NT2/D1 (cell line): Measurements from ENCODE around the gene REM1.

ENCODE experiments used
- DNase-seq: peaks from one replicate; pipeline ENCODE4 v3.0.0-alpha.2; 2011; ENCODE audit warnings: low read depth, low spot score
- H3K27me3 ChIP-seq: 2 replicates; pipeline ENCODE4 v1.6.0; 2011; ENCODE audit warnings: mild to moderate bottlenecking; ENCODE audit not compliant: insufficient read length, insufficient read depth
- H3K36me3 ChIP-seq: 2 replicates; pipeline ENCODE4 v1.6.1; 2011; ENCODE audit warnings: mild to moderate bottlenecking, low read length, mixed read lengths; ENCODE audit not compliant: insufficient read depth, insufficient read length
- H3K4me1 ChIP-seq: 2 replicates; pipeline ENCODE4 v1.5.1; 2011; ENCODE audit not compliant: insufficient read depth, insufficient read length
- H3K4me3 ChIP-seq: 2 replicates; pipeline ENCODE4 v1.5.1; 2011; ENCODE audit warnings: low read depth; ENCODE audit not compliant: insufficient read length
- H3K9ac ChIP-seq: 2 replicates; pipeline ENCODE4 v1.6.0; 2011; ENCODE audit warnings: low read depth; ENCODE audit not compliant: insufficient read length
- H3K9me3 ChIP-seq: 2 replicates; pipeline ENCODE4 v1.5.1; 2011; ENCODE audit warnings: mild to moderate bottlenecking, low read length; ENCODE audit not compliant: insufficient read depth
- SUZ12 ChIP-seq: IDR thresholded peaks from 2 replicates; pipeline ENCODE4 v1.6.1; 2011; ENCODE audit not compliant: insufficient read length, insufficient read depth; ENCODE audit errors: extremely low read depth
- YY1 ChIP-seq: IDR thresholded peaks from 2 replicates; pipeline ENCODE4 v1.6.1; 2011; ENCODE audit not compliant: insufficient read length, insufficient read depth
- ZNF274 ChIP-seq: IDR thresholded peaks from 2 replicates; pipeline ENCODE4 v1.6.1; 2011; ENCODE audit warnings: mild to moderate bottlenecking, low read depth, low read length

REM1 gene

GRCh38 chr20:31505903-31506302, 30.8 kb downstream of the REM1 start:
- no peak for DNase-seq
- no peaks in the 10 kb centered on the region for H3K27me3 ChIP-seq
- no peaks in the 10 kb centered on the region for H3K36me3 ChIP-seq
- H3K4me1 ChIP-seq, result peaks cover 1% of the 10 kb centered on the region
- no peak for TF ChIP-seq ZNF274
- TF ChIP-seq YY1, result no peak
- no peaks in the 10 kb centered on the region for H3K9me3 ChIP-seq
- H3K9ac ChIP-seq, result no peak overlapping the region
- no peak overlapping the region for H3K4me3 ChIP-seq

- no peak overlapping the region for H3K9ac ChIP-seq
- H3K4me3 ChIP-seq, result no peak overlapping the region
- no peaks in the 10 kb centered on the region for H3K36me3 ChIP-seq
- no peaks in the 10 kb centered on the region for H3K27me3 ChIP-seq
- H3K4me1 ChIP-seq, result peaks cover 1% of the 10 kb centered on the region
- H3K9me3 ChIP-seq, result no peaks in the 10 kb centered on the region
- DNase-seq, result no peak
- TF ChIP-seq SUZ12 (no peak), YY1 (no peak), ZNF274 (no peak)
Observed at GRCh38 chr20:31508517-31509244, 33.6 kb downstream of the REM1 start.

GRCh38 chr20:31514154-31515071, 39.3 kb downstream of the REM1 start, which contains the start of gene HM13:
Gene HM13 (plus strand): TSS chr20:31514442. CDS start chr20:31514552, 110 bp downstream.
- Histone ChIP-seq H3K4me3 (peak within 1 kb of the TSS; percentile 98), H3K27me3 (no peaks in the 10 kb centered on the region), H3K36me3 (peaks cover 33% of the 10 kb centered on the region), H3K4me1 (peaks cover 7% of the 10 kb centered on the region), H3K9ac (peak within 1 kb of the TSS; percentile 98), H3K9me3 (no peaks in the 10 kb centered on the region)
- peak; percentile 88 for DNase-seq
- TF ChIP-seq YY1 (no peak), ZNF274 (no peak), SUZ12 (no peak)

DNA sequence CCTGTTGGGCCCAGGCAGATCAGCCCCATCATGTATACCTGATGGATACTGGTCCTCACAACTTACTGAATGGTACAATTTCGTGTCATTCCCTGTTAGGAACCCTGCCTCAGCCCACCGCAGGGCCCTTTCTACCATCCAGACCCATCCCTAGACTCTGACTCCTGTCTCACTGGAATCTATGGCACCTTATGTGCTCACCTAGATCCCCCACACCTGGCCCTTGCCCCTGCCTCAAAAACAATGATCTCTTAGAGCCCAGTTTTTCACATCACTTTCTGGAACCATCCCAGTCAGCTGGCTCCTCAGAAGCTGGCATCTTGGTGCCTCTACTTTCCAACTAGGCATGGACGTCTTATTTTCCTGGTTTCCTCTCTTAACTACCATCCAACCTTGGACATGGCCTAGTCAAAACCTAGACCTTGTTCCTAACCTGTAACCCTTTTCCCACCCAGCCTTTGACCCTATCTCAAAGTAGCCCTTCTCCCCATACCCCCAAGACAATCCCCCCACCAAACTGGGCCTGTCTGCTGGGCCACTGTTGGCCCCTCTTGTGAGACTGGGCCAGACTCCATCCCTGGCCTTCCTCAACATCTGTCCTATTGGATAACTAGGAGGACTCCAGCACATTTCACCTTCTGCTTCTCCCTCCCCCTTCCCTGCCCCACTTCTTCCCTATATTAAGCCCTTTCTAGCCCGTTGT, 40.1 kb downstream of the REM1 start:
- TF ChIP-seq SUZ12 (no peak), ZNF274 (no peak), YY1 (no peak)
- DNase-seq, result no peak
- peaks cover 35% of the 10 kb centered on the region for H3K36me3 ChIP-seq
- peak overlapping the region; percentile 98 for H3K9ac ChIP-seq
- H3K4me3 ChIP-seq, result peak overlapping the region; percentile 98
- no peaks in the 10 kb centered on the region for H3K27me3 ChIP-seq
- H3K4me1 ChIP-seq, result peaks cover 7% of the 10 kb centered on the region
- H3K9me3 ChIP-seq, result no peaks in the 10 kb centered on the region

- DNase-seq, result no peak
- TF ChIP-seq ZNF274 (no peak), YY1 (no peak)
- Histone ChIP-seq H3K4me1 (peaks cover 7% of the 10 kb centered on the region), H3K9ac (peak overlapping the region; percentile 98), H3K27me3 (no peaks in the 10 kb centered on the region), H3K4me3 (peak overlapping the region; percentile 98), H3K36me3 (peaks cover 38% of the 10 kb centered on the region), H3K9me3 (no peaks in the 10 kb centered on the region)
Observed at GRCh38 chr20:31515775-31516107, 40.7 kb downstream of the REM1 start.

GRCh38 chr20:31516166-31516565, 41.1 kb downstream of the REM1 start:
- H3K9me3 ChIP-seq, result no peaks in the 10 kb centered on the region
- H3K27me3 ChIP-seq, result no peaks in the 10 kb centered on the region
- no peak for DNase-seq
- peaks cover 41% of the 10 kb centered on the region for H3K36me3 ChIP-seq
- H3K4me1 ChIP-seq, result peaks cover 7% of the 10 kb centered on the region
- TF ChIP-seq SUZ12, result no peak
- no peak for TF ChIP-seq ZNF274
- no peak for TF ChIP-seq YY1
- no peak overlapping the region for H3K9ac ChIP-seq
- H3K4me3 ChIP-seq, result no peak overlapping the region

DNA sequence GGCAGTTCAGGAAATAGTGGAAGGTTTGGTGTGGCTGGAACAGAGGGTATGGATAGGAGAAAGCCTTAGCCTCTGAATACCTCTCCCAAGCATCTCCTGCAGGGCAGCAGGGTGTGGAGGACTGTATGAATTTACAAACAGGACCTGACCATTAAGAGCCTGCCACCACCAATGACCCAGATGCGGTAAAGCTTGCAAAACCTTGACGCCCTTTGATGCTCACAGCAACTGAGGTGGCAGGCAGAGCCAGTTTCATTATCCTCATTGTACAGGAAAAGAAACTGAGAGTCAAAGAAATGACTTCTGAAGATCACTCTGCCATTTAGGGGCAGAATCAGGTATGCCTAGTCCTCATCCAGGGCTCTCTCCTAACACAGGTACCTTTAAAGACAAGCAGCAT, 41.6 kb downstream of the REM1 start:
- Histone ChIP-seq H3K4me1 (peaks cover 7% of the 10 kb centered on the region), H3K9ac (no peak overlapping the region)

More for the DNA sequence above, 41.6 kb downstream of the REM1 start:
- DNase-seq, result no peak
- Histone ChIP-seq H3K36me3 (peaks cover 42% of the 10 kb centered on the region), H3K9me3 (no peaks in the 10 kb centered on the region), H3K4me3 (no peak overlapping the region), H3K27me3 (no peaks in the 10 kb centered on the region)
- no peak for TF ChIP-seq YY1
- no peak for TF ChIP-seq ZNF274
- no peak for TF ChIP-seq SUZ12
